GM19452 (cell line): ENCODE measurements around the gene TEDC1.

Source experiments
- ATAC-seq: cut with Tn5 transposase; IDR thresholded peaks from one replicate; pipeline ENCODE4 v1.9.1; 2021; ENCODE audit not compliant: unreplicated experiment

Gene TEDC1

DNA sequence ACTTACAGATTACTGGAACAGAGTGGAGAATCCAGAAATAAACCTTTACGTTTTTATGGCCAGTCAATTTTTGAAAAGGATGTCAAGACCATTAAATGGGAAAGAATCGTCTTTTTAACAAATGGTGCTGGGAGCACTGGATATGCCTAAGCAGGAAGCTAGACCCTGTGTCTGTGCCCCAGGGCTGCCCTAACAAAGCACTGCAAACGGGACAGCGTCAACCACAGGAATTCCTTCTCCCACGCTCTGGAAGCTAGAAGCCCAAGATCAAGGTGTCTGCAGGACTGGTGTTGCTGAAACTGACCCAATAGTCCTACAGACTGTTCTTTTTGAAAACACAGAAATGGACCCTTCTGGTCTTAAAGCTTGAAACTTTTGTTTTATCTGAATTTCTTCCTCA is 26.1 kb downstream of the TEDC1 start:
- no peak for ATAC-seq

DNA sequence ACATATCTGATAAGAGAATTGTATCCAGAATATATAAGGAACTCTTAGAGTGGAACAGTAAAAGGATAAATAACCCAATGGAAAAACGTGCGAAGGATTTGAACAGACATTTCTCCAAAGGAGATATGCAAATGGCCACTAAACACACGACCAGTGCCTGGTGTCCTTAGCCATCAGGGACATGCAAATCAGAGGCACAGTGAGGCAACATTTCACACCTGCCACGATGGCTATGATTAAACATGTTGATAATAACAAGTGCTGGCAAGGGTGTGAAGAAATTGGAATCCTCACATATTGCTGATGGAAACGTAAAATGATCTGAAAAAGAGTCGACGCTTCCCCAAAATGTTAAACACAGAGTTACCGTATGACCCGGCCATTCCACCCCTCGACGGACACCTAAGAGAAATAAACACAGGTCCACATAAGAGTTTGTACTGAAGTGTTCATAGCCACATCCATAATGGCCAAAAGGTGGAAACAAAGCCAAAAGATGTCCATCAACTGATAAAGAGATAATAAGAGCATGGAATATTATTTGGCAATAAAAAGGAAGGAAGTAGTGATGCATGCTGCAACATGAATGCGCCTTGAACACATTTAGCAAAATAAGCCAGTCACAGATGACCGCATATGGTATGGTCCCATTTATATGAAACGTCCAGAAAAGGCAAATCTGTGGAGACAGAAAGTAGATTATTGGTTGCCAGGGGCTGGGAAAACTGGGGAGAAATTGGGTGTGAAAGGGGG is 29.1 kb downstream of the TEDC1 start:
- no peak for ATAC-seq

DNA sequence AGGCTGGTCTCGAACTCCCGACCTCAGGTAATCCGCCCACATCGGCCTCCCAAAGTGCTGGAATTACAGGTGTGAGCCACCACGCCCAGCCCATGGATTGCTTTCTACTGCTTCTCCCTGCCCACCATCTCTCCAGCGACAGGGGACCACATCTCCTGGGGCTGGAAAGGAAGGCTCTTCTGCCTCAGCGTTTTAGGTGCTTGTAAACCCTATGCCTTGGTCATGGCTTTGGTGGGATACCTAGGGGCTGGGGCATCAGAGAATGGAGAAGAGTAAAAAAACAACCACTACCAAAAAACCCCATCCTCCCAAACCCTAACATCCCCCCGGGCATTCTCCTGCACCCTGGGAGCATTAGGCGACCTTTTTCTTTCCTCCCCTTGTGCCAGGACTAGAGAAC is 34.3 kb downstream of the TEDC1 start:
- ATAC-seq, result no peak

DNA sequence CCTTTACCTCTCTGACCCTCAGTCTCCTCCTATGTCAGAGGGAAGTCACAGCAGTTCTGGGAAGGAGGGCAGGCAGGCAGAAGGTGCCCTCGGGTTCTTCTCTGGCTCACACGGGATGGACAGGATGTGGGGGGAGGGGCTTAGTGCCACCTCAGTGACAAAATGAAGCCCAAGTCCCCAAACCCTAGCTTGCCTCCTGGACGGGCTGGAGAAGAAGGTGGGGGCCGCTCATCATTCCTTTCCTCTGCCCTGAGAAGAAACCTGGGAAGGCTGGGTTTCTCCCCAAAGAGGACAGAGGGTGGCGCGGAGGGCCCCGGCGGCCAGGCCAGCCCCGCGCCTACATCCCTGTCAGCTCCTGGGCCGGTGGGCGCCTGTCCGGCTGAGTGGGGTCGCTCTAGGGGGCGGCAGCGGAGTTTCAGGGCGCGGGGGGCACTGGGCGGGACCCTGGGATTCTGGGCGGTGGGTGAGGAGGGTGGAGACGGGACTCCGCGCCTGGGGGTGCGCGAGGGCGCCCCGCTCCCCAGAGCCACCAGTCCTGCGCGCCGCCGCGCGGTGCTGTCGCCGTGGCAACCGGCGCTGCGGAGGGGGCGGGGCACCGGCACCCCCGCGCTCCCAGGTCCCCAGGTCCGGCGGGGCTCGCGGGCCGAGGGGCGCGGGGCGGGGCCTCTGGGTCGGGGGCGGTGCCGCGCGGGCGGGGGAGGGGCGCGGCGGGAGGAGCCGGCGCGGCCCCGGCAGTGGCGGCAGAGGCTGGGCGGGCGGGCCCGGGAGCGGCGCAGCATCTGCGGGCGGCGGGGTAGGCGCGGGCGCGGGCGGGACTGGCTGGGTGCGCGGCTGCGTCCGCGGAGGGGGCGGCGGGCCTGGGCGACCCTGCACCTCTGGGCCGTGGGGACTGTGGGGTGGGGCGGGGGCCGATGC is 35.1 kb downstream of the TEDC1 start, which contains the start of gene TMEM121:
Gene TMEM121 (plus strand): TSS at position 723 of the 915 bp plus-strand sequence. CDS start 2,252 bp downstream, outside the sequence.
- ATAC-seq, result no peak

DNA sequence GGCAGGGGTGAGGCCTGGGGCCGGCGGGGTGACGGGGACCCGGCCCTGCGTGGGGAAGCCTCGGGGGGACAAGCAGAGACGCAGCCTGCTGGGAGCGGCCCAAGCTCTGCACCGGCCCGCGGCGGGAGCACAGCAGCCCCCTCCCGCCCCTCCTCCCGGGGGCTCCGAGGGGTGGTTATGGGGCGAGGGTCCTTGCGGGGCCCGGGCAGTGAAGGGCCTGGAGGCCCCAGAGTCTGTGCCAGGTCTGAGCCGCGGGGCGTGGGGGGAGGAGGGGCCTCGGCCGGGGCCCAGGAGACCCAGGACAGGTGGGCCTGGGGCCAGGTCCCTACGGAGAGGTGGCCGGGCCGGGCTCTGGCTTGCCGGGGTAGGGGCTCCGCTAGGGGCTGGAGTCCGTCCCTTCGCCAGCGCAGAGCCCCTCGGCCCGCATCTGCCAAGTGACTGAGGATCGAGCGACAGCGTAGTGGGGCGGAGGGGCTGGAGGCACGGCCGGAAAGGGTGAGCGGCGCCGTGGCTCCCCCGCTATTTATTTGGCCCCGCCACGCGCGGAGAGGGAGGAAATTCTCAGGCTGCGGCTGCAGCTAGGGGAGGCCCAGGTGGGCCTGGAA is 35.8 kb downstream of the TEDC1 start:
- ATAC-seq, result no peak

DNA sequence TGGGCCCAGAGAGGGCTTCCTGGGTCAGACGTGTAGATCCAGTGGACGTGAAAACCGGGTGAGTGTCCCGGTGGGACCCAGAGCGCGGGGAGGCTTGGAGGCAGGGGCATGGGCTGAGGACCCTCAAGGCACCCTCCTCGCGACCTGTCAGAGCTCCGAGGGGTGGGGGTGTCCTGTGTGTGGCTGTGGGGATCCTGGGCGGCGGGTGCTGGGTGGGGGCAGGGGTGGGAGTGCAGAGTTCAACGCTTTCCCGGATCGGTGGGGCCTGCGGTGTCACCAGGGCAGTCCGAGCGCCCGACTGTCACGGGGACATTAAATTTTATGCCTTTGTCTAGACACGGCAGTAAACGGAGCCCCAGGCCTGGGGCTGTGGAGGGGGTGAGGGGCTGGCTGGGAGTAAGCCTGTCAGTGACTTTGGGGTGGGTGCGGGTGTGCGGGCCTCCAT is 36.4 kb downstream of the TEDC1 start:
- ATAC-seq, result no peak

DNA sequence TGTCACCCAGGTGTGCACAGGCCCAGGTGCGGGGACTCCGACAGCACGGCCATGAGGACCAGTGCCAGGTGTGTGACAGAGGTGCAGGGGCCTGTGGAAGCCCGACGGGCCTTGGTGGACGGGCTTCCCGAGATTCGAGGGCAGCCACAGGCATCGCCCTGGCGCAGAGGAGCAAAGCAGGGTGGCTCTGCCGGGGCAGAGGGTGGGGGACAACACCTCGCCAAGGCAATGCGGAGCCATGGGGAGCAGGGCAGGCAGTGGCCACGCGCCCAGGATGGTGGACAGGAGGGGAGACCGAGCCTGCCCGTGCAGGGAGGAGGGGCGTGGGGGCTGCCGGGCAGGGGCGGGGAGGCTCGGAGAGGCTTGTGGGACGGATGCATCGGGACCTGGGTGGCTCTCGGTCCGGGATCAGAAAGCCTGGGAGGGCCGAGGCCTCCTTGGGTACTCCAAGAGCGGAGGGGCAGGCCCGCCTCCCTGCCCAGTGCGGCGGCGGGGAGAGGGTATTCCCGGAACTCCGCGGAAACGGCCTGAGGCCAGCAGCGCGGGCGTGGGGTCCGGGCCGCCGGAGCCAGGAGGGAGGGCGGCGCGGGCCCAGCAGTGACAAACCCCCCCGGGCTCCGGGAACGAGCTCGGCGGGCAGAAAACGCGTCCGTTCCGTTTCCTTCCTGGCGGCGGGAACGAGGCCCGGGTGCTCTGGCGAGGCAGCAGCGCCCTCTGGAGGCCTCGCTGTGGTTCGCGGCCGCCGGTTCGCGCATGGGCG is 37.0 kb downstream of the TEDC1 start:
- ATAC-seq, result no peak

DNA sequence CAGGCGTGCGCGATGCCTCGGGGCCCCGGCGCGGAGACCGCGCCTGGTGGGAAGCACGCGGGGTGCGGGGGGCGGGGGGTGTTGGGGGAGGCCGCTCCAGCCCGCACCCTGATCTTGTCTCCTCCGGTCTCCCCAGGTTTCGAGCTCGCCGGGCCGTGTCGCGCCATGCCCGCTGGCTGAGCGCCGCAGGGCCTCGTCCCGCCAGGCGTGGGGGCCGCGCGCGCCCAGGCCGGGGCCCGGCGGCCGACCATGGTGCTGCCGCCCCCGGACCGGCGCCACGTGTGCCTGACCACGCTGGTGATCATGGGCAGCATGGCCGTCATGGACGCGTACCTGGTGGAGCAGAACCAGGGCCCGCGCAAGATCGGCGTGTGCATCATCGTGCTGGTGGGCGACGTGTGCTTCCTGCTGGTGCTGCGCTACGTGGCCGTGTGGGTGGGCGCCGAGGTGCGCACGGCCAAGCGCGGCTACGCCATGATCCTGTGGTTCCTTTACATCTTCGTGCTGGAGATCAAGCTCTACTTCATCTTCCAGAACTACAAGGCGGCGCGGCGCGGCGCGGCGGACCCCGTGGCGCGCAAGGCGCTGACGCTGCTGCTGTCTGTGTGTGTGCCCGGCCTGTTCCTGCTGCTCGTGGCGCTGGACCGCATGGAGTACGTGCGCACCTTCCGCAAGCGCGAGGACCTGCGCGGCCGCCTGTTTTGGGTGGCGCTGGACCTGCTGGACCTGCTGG is 37.7 kb downstream of the TEDC1 start:
- no peak for ATAC-seq

DNA sequence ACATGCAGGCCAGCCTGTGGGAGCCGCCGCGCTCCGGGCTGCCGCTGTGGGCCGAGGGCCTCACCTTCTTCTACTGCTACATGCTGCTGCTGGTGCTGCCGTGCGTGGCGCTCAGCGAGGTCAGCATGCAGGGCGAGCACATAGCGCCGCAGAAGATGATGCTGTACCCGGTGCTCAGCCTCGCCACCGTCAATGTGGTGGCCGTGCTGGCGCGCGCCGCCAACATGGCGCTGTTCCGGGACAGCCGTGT is 38.2 kb downstream of the TEDC1 start:
- ATAC-seq, result no peak

DNA sequence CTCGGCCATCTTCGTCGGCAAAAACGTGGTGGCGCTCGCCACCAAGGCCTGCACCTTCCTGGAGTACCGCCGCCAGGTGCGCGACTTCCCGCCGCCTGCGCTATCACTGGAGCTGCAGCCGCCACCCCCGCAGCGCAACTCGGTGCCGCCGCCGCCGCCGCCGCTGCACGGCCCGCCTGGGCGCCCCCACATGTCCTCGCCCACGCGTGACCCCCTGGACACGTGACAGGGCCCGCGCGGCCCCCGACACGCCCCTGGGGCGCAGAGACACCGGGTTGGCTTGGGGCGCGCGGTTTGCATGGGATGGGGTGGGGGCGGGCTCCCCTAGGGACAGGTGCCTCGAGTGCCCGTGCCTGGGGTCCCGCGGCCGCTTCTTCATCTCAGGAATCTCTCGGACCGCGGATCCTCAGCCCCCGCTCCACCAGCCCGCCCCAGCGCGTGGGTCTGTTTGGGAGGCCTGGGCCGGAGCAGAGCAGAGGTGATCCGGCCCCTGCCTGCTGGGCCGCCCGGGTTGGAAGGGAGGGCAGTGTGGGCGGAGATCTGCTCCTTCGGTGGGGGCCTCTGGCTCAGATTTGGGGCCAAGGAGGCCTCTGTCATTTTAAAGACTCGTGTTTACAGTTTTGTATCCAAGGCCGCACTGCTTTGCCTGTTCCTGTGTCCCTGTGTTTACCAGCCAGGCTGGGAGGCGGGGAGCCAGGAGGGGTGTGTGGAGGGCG is 38.7 kb downstream of the TEDC1 start:
- ATAC-seq, result no peak

DNA sequence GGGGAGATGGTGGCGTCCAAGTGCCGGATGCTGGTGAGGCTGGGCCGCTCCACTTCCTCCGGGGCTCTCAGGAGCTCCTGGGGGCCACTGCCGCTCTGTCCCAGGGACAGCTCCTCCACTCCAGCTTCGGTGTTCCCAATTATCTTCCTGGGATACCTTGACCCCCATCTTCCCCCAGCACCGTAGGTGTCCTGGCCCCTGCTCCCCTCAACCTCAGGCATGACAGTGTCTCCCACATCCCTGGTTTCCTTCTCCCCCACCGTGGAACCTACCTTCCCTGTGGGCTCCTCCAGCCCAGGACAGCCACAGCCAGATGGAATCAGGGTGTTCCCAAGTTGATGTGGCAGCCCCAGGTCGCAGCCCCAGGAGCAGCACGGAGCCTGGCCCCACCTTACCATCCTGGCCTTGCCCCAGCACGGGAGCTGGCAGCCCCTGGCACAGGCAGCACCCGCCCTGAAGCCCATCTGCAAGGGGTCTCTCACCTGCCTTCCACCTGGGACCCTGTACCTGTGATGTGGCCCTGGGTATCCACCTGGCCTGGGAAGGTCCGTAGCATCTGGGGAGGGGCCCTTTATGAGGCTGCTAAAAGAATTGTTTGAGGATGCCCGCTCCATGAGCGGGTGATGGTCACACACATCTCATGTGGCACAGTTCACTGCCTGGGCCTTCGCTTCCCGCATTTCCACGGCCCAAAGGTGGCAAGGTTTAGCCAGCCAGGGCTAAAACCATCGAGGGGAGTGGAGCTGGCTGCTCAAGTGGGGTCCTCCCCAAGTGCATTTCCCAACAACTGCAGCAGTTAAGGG is 39.4 kb downstream of the TEDC1 start:
- ATAC-seq, result no peak

DNA sequence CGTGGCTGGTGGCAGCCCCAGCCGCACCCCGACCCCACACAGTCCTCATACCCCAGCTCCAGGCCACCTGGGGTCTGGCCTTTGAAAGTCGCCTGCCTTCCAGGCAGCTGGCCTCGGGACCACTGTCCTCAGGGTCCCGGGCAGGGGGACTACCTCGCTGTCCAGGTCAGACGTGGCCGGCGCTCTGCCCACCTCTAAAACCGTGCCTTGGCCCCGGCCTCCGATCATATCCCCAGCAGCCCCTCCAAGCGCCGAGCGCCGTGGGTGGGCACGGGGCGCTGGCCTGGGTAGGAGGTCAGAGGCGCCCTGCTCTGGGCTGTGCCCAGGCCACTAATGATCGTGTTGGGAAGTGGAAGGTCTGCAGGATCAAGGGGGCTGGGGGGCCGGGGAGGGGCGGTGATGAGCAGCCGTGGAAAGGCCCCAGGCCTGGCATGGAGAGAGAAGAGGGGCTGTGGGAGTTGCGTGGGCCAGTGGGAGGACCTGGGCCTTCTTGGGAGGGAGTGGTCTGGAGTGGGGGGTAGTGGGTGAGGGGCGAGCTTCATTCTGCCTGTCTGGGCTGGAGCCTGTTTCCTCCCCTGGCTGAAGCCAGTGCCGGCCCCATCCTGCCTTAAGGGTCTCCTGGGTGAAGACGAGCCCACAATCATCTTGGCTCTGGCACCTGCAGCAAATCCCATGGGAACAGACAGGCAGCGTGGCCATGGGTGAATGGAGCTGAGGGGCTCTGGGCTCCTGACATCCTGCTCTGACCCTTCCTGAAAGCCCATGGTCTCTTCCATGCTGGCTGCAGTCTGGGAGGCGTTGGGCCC is 40.2 kb downstream of the TEDC1 start:
- no peak for ATAC-seq

DNA sequence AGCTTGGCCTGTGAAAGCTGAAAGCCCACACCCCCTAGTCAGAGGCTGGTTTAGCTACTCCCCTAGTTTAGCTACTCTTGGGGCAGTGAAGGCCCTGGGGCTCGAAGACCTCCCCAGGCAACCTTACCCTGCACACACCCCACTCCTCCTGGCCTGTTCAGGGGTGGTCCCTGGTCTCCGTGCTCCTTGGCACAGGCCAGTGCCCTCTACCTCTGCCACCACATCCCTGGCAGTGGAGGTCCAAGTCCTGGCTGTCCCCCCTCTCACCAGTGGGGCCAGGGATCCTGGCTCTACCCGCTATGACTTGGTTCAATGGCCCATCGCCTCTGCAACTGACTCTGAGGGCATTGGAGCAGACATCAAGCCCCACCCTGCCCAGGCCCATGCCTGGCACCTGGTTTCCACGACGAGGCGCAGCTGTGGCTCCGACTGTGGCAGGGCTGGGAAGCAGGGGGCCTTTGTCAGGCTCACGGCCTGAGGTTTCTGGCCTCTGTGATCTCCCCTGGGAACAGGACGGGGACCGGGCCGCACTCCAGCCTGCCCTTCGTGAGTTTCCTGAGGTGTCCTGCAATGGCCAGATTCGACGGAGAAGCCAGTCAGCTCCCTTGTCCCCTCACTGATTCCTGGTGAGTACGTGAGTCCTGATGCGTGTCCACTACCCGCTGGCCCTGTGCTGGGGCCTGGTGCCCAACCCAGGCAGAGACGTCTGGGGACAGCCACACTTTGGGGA is 41.0 kb downstream of the TEDC1 start:
- no peak for ATAC-seq

DNA sequence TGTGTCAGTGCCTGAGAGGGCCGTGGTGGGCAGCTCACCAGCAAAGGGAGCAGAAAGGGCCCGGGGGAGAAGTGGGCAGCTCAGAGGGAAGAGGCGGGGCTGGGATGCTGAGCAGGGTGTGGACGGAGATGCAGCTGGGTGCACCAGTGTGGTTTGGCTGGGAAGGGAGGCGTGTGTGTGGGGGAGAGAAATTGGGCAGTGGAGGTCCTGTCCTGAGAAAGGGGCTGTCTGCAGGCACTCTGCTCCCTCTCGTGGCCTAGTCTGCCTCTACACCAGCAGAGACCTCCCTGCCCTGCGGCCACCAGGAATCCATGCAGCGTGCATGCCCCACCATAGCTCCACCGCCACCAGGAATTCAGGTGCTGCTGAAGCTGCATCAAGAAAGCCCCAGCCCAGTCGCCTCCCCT is 41.7 kb downstream of the TEDC1 start:
- ATAC-seq, result no peak

DNA sequence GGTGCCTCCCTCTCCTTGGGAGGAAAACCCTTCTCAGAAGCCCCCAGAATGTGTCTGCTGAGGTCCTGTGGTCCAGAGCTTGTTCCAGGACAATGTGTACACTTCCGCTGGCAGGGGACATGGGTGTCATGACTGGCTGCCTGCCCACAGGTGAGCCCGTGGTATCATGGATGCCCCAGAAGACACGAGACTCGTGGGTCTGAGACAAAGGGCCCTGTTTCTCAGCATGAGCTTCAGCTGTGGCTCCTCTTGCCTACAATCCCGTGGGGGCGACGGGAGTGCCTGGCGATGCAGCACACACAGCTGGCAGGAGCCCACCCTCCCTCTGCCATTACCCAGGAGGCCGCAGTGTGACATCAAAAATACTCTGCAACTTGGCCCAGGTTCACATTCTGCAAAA is 42.3 kb downstream of the TEDC1 start:
- no peak for ATAC-seq

DNA sequence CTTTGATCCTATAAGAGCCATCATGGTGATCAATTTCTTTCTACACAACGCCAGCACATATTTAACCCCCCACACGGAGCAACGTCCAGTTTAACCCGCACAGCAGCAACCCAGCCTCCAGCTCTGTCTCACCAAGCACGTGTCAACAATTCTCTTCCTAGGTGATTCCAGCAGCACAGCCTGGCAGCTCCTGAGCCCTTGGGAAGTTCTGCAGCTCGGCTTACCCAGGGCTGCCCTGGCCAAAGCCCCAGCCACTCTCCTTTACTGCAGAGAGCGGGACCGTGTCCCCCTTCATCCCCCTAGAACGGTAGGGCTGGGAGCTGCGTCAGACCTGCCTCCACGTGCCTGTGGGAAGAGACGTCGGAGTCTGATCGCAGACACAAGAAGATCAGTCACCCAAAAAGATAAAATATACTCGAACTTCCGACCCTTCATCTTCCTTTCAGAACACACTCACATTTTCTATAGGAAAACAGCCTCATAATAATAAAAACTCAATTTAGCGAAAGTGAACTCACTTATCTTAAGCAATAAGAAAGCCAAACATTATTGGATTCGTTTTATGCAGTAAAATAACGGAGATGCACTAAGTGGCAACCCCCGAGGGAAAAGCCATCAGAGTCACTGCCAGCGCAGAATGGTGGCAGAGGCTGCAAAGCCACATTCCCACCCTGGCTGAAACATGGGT is 42.9 kb downstream of the TEDC1 start:
- ATAC-seq, result no peak

DNA sequence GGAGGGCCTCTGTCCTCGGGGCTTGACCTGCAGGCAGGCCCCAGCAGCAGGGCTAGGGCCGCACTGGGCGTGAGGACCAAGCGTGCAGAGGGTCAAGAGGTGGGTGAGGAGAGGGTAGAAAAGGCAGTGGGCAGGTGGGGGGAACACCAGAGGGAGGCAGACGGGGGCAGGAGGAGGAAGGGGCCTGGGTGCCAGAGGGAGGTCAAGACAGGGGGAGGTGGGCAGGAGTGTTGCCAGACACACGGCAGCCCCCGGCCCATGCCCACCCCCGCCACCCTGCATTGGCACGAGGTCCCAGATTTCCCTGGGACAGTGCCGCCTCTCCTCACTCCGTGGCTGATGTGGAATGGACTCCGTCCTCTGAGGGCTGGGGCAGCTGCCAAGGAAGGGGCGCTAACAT is 43.5 kb downstream of the TEDC1 start:
- no peak for ATAC-seq
